ENCODE results near the gene MYBPC1. TPM values are rescaled to one million over a fixed set of nuclear protein-coding genes. Genes with fewer than 3 reads are reported as not detected.

The MYBPC1 gene
- total and polyA plus RNA-seq, 2 of the 13 experiments (the other 11 are each of a cell fraction or from before 2014, with no cell fraction given): 0.31 to 0.53 TPM

DNA sequence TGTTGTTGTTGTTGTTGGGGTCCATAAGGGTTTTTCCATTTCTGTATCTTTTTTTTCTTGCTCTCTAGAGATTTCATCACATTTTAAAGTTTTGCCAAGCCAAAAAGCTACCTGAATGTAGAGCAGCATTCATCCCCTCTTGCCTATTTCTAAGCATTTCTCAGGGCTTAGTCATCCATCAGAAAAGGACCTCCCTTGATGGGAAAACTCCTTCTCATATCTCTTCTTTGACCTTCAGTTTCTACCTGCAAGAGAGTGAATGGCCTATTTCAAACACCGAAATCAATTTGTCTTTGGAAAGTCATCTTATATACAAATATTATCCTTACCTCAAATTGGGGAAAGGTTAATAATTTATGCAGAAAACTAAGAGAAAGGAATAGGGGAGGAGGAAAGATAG, 4.5 kb downstream of the MYBPC1 start (continued):
- TF ChIP-seq SIX1 (CRISPR knock-in tag; IDR thresholded peaks at IDR 0.05; ENCODE audit: borderline replicate concordance): peak; percentile 61; the same call in 1 of the 2 replicates
- TF ChIP-seq ZNF382 (CRISPR knock-in tag; IDR thresholded peaks at IDR 0.05; ENCODE audit: borderline replicate concordance): no peak
- TF ChIP-seq, protein P1, sequence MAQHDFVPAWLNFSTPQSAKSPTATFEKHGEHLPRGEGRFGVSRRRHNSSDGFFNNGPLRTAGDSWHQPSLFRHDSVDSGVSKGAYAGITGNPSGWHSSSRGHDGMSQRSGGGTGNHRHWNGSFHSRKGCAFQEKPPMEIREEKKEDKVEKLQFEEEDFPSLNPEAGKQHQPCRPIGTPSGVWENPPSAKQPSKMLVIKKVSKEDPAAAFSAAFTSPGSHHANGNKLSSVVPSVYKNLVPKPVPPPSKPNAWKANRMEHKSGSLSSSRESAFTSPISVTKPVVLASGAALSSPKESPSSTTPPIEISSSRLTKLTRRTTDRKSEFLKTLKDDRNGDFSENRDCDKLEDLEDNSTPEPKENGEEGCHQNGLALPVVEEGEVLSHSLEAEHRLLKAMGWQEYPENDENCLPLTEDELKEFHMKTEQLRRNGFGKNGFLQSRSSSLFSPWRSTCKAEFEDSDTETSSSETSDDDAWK (CRISPR knock-in tag; IDR thresholded peaks at IDR 0.05): no peak
- TF ChIP-seq ZNF552 (CRISPR knock-in tag; IDR thresholded peaks at IDR 0.05; ENCODE audit: borderline replicate concordance): no peak
- TF ChIP-seq, protein P2, sequence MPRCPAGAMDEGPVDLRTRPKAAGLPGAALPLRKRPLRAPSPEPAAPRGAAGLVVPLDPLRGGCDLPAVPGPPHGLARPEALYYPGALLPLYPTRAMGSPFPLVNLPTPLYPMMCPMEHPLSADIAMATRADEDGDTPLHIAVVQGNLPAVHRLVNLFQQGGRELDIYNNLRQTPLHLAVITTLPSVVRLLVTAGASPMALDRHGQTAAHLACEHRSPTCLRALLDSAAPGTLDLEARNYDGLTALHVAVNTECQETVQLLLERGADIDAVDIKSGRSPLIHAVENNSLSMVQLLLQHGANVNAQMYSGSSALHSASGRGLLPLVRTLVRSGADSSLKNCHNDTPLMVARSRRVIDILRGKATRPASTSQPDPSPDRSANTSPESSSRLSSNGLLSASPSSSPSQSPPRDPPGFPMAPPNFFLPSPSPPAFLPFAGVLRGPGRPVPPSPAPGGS (CRISPR knock-in tag; IDR thresholded peaks at IDR 0.05): no peak
- TF ChIP-seq KLF12 (CRISPR knock-in tag; IDR thresholded peaks at IDR 0.05; ENCODE audit: borderline replicate concordance): no peak
- no peak for TF ChIP-seq ZNF816 (CRISPR knock-in tag; IDR thresholded peaks at IDR 0.05; ENCODE audit: borderline replicate concordance)
- peak; percentile 95 for TF ChIP-seq PPARG (CRISPR knock-in tag; conservative IDR thresholded peaks at IDR 0.05)
- no peak for TF ChIP-seq NFYC (CRISPR knock-in tag; IDR thresholded peaks at IDR 0.05)
- TF ChIP-seq SP2 (CRISPR knock-in tag; IDR thresholded peaks at IDR 0.05): no peak
- TF ChIP-seq ZFP36 (IDR thresholded peaks at IDR 0.05; ENCODE audit: borderline replicate concordance, low read depth, low read length, partially characterized antibody): no peak
- TF ChIP-seq, protein P3, sequence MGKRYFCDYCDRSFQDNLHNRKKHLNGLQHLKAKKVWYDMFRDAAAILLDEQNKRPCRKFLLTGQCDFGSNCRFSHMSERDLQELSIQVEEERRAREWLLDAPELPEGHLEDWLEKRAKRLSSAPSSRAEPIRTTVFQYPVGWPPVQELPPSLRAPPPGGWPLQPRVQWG (CRISPR knock-in tag; IDR thresholded peaks at IDR 0.05; ENCODE audit: borderline replicate concordance, low read depth): no peak
- TF ChIP-seq ZNF709 (CRISPR knock-in tag; IDR thresholded peaks at IDR 0.05): no peak
- TF ChIP-seq SIN3B (IDR thresholded peaks at IDR 0.05; ENCODE audit: low read length): no peak
- no peak for TF ChIP-seq CENPX (CRISPR knock-in tag; IDR thresholded peaks at IDR 0.05)
- no peak for TF ChIP-seq ZSCAN30 (CRISPR knock-in tag; IDR thresholded peaks at IDR 0.05)
- peak; percentile 72 for TF ChIP-seq BCL6 (CRISPR knock-in tag; IDR thresholded peaks at IDR 0.05)
- no peak for TF ChIP-seq PHF5A (CRISPR knock-in tag; IDR thresholded peaks at IDR 0.05; ENCODE audit: low read depth, unreplicated experiment)
- no peak for TF ChIP-seq ZNF616 (CRISPR knock-in tag; IDR thresholded peaks at IDR 0.05; ENCODE audit: low read depth)
- no peak for TF ChIP-seq RFX5 (IDR thresholded peaks at IDR 0.05; ENCODE audit: low read depth, low read length)
- TF ChIP-seq FOXM1 (CRISPR knock-in tag; IDR thresholded peaks at IDR 0.05): no peak
- no peak for TF ChIP-seq MYPOP (CRISPR knock-in tag; IDR thresholded peaks at IDR 0.05)
- no peak for TF ChIP-seq PAX8 (CRISPR knock-in tag; IDR thresholded peaks at IDR 0.05; ENCODE audit: borderline replicate concordance)
- no peak for TF ChIP-seq ZNF138 (CRISPR knock-in tag; IDR thresholded peaks at IDR 0.05; ENCODE audit: low read depth)
- no peak for TF ChIP-seq CBX2 (IDR thresholded peaks at IDR 0.05; ENCODE audit: low read depth, low read length)
- no peak for TF ChIP-seq CBX2 (CRISPR knock-in tag; IDR thresholded peaks at IDR 0.05; ENCODE audit: low read depth)
- TF ChIP-seq ZEB1 (IDR thresholded peaks at IDR 0.05; ENCODE audit: insufficient replicate concordance, low read depth): peak; percentile 68
- TF ChIP-seq ZNF879 (CRISPR knock-in tag; IDR thresholded peaks at IDR 0.05): no peak
- no peak for TF ChIP-seq ZNF44 (CRISPR knock-in tag; IDR thresholded peaks at IDR 0.05)
- TF ChIP-seq TMF1 (CRISPR knock-in tag; IDR thresholded peaks at IDR 0.05; ENCODE audit: low read depth): no peak
- TF ChIP-seq ESRRA (CRISPR knock-in tag; IDR thresholded peaks at IDR 0.05; ENCODE audit: low read depth): 0 out of 2 replicates have a peak, but pooled peaks have one; percentile 43
